AG20443 (cell line): ENCODE measurements around the gene ANAPC16.
"Not testable (repeated sequence)": the region's sequence is repeated elsewhere in the genome, so short reads cannot be mapped to it uniquely, and the experiment has no call there.

Experiments
- DNase-seq: peaks from one replicate; pipeline ENCODE4 v3.0.0; 2012; ENCODE audit warnings: low spot score, mixed read lengths

The ANAPC16 gene

GRCh38 chr10:72211832-72212231, 4.0 kb upstream of the ANAPC16 start:
- DNase-seq = not testable (repeated sequence)

GRCh38 chr10:72218325-72218724, 2.5 kb downstream of the ANAPC16 start:
- no peak for DNase-seq

DNA sequence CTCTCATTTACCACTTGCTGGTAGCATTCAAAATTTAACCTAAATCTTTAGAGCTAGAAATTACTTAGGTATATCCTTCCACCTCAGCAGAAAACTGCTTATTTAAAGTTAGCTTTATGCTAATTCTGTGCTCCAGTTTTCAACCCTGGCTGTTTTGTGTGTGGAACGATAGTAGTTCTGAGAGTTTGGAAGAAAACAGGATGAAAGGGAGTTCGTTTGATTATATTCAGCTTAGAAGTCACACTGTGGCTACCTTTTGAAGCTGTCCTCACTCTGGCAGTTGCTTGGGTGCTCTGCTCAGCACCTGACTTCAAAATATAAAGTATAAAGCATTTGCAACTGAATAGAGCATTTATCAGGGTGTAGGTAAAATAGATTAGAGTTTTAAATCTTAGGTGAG, 2.9 kb downstream of the ANAPC16 start:
- DNase-seq = no peak

GRCh38 chr10:72219235-72219814, 3.5 kb downstream of the ANAPC16 start:
- DNase-seq = no peak

GRCh38 chr10:72220637-72221036, 4.8 kb downstream of the ANAPC16 start:
- DNase-seq = no peak

DNA sequence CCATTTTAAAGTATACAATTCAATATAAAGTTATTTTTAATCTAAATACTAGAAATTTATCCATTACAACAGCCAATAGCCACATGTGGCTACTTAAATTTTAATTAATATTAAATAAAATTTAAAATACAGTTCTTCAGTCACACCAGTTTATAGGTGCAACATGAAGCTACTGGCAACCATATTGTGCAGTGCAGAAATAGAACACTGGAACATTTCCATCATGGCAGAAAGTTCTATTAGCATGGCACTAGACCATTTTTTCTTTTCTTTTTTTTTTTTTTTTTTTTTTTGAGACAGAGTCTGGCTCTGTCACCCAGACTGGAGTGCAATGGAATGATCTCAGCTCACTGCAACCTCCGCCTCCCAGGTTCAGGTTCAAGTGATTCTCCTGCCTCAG, 5.5 kb downstream of the ANAPC16 start:
- DNase-seq = no peak

DNA sequence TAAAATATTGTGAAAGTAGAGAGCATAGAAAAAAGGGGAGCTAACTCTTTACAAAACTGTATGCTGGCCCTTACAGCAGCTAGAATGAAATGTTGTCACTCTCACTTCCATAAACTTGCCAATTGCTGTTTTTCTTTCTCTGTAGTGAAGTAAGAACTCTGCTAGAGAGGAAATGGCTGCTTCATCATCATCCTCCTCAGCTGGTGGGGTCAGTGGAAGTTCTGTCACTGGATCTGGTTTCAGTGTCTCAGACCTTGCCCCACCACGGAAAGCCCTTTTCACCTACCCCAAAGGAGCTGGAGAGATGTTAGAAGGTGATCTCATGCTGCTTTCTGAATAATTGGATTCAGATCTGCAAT, 7.9 kb downstream of the ANAPC16 start:
- no peak for DNase-seq

DNA sequence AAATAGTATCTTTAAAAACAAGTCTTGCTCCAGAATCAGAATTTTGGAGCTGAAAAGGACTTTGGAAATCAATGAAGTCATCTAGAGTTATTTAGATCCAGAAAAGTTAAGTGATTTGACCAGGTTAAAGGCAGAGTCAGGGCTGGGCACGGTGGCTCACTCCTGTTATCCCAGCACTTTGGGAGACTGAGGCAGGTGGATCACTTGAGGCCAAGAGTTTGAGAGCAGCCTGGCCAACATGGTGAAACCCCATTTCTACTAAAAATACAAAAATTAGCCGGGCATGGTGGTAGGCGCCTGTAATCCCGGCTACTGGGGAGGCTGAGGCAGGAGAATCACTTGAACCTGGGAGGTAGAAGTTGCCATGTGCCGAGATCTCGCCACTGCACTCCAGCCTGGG, 8.4 kb downstream of the ANAPC16 start:
- DNase-seq = not testable (repeated sequence)

GRCh38 chr10:72226418-72227027, 10.7 kb downstream of the ANAPC16 start:
- no peak for DNase-seq

GRCh38 chr10:72227826-72228225, 12.0 kb downstream of the ANAPC16 start:
- DNase-seq = no peak

GRCh38 chr10:72228318-72228751, 12.5 kb downstream of the ANAPC16 start:
- no peak for DNase-seq

DNA sequence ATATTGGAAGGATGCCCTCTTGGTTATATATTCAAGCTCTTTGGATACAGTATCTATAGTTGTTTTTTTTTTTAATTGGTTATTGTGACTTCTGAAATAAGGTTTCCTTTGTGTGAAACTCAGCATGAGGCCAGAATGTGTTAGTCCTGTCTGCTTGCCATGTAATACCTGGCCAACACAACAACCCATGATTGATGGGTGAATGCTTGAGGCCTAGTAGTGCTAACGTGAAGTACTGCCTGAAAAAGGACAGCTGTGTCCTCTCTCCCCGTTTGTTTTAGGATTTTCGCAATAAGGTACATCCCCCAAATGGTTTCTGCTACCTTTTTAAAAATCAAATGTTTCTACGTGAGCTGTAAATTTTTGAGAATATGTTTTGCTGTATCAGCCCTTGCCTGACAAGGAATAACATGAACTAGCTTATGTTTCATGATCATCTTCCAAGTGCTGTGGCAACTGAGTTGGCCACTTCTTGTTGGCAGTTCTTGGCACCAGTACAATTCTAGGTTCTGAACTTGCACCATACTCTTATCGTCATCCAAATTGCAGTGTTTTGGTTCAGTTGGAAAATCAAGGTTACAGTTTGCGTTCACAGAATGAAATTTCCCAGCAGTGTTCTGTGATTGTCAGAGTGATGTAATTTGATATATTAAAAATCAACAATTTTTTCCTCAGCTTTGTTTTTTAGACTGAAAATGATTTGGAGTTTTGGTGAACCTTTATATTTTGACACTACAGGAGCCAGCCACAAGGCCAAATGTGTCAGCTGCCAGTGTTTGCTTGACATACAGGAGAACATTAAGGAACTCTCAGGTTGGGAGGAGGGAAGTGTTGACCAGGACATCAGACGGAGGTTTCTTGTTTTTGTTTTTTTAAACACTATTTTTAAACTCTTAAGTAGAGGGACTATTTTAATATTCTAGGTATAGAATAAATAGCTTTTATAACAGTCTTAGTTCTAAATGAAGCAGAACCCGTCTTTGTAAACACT, 13.7 kb downstream of the ANAPC16 start:
- no peak for DNase-seq

- no peak for DNase-seq
Observed at GRCh38 chr10:72233621-72234020, 17.8 kb downstream of the ANAPC16 start.

DNA sequence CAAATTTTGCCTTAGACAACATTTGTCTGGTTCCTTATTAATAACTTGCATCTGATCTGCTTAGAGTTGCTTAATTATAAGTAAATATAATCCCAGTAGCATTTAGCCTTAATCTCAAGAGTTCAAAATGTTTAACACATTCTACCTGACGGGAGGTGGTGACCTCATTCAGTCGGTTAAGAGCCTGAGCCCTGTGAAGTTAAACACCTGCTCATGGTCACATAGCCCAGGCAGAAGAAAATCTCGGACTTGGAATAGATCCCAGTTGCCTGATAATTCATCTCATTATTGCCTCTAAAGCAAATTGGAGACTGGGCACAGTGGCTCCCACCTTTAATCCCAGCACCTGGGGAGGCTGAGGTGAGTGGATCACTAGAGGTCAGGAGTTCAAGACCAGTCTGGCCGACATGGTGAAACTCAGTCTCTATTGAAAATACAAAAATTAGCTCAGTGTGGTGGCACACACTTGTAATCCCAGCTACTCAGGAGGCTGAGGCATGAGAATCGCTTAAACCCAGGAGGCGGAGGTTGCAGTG, 18.8 kb downstream of the ANAPC16 start:
- DNase-seq = no peak

GRCh38 chr10:72235544-72236279, 19.9 kb downstream of the ANAPC16 start:
- no peak for DNase-seq

DNA sequence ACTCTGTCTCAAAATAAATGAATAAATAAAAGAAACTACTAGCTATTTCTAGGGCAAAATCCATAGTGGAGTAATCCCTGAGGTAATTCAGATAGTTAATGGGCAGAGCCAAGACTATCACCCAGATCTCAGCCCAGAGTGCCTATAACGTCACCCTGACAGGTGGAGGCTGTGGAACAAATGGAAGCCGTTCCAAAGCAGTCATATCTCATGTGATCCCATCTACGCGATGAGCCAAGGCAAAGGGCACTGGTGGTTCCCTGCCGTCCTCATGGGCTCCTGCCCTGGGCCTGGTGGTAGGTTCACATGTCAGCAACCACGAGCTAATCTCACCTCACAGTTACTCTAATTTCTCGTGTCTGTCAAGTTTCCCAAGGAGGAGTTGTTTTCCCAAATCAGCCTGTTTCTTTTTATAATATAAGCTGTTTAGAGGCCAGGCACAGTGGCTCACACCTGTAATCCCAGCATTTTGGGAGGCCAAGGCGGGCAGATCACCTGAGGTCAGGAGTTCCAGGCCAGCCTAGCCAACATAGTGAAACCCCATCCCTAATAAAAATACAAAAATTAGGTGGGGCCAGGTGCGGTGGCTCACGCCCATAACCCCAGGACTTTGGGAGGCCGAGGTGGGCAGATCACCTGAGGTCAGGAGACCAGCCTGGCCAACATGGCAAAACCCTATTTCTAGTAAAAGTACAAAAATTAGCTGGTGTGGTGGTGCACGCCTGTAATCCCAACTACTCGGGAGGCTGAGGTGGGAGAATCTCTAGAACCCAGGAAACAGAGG, 22.8 kb downstream of the ANAPC16 start:
- DNase-seq = no peak

DNA sequence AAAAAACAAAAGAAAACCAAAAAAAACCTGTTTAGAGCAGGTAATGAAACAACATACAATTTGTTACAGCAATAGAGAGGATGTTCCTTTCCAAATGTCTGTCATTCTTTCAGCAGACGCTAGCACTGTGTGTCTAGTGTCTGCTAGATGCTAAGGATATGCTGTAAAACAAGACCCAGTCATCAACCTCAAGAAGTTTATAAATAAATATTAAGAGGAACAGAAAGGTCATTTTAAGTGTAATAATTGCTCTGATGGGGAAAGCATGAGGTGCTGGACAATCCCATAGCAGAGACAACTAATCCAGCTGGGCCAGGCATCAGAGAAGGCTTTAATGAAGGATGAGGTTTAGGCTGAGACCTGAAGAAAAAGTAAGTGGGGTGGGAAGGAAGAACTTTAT, 23.6 kb downstream of the ANAPC16 start:
- no peak for DNase-seq

GRCh38 chr10:72240371-72240770, 24.6 kb downstream of the ANAPC16 start:
- no peak for DNase-seq

GRCh38 chr10:72241691-72242252, 26.0 kb downstream of the ANAPC16 start:
- DNase-seq = no peak

GRCh38 chr10:72242675-72243074, 26.9 kb downstream of the ANAPC16 start:
- DNase-seq = peak; percentile 20
